ENCODE results near the gene TMEM138. TPM values are rescaled to one million over a fixed set of nuclear protein-coding genes. Genes with fewer than 3 reads are reported as not detected.

Gene TMEM138
- total RNA-seq, 2 donors from 2014 or later = 36.0 to 49.2 TPM

Other genes starting within 250 kb of the TMEM138 start
- 10 to 100 TPM; 21.6 to 31.2 TPM for gene VPS37C, start 200.9 kb upstream of the TMEM138 start, total RNA-seq
- 1 to 10 TPM in 1 of 2 donors, under 1 TPM in 1; 0.79 to 1.1 TPM for gene PGA3, start 158.9 kb upstream of the TMEM138 start, total RNA-seq
- 1 to 10 TPM; 1.1 to 3.7 TPM for gene PGA4, start 140.0 kb upstream of the TMEM138 start, total RNA-seq
- under 1 TPM; 0.42 to 0.71 TPM for gene PGA5, start 121.2 kb upstream of the TMEM138 start, total RNA-seq
- 1 to 10 TPM; 1.6 to 2.9 TPM for gene VWCE, start 67.1 kb upstream of the TMEM138 start, total RNA-seq
- gene DDB1, start 29.3 kb upstream of the TMEM138 start, total RNA-seq = 100 to 1,000 TPM; 142 to 151 TPM
- gene TKFC, start 29.1 kb upstream of the TMEM138 start, total RNA-seq = 10 to 100 TPM; 15.2 to 24.6 TPM
- gene CYB561A3, start 492 bp upstream of the TMEM138 start, total RNA-seq = 10 to 100 TPM; 28.9 to 33.6 TPM
- 1 to 10 TPM; 7.0 to 7.1 TPM for gene TMEM216, start 30.2 kb downstream of the TMEM138 start, total RNA-seq
- gene CPSF7, start 67.6 kb downstream of the TMEM138 start, total RNA-seq = 10 to 100 TPM; 51.5 to 52.0 TPM
- 10 to 100 TPM; 23.4 to 24.9 TPM for gene SDHAF2, start 67.8 kb downstream of the TMEM138 start, total RNA-seq
- 1 to 10 TPM; 1.5 to 1.6 TPM for gene LRRC10B, start 146.4 kb downstream of the TMEM138 start, total RNA-seq
- gene SYT7, start 218.7 kb downstream of the TMEM138 start, total RNA-seq = under 1 TPM; 0.71 to 0.93 TPM